HEK293 (cell line): Measurements from ENCODE around the gene DDX41.

Source experiments
- GLIS1 ChIP-seq: fragments of 450-650 bp; formaldehyde crosslinking; IDR thresholded peaks from 2 replicates; pipeline ENCODE4 v1.5.1; 2016; ENCODE audit warnings: missing biosample characterization, missing genetic modification characterization
- HOXA7 ChIP-seq: sonication (generic); formaldehyde crosslinking; IDR thresholded peaks from 2 replicates; pipeline ENCODE4 v1.8.1; 2022; ENCODE audit warnings: missing genetic modification reagents, borderline replicate concordance
- IKZF3 ChIP-seq: fragments of 450-650 bp; IDR thresholded peaks from 2 replicates; pipeline ENCODE4 v1.5.0; 2018; ENCODE audit warnings: missing biosample characterization, mild to moderate bottlenecking, missing genetic modification characterization, moderate library complexity
- KLF16 ChIP-seq: fragments of 450-650 bp; formaldehyde crosslinking; IDR thresholded peaks from 2 replicates; pipeline ENCODE4 v1.5.1; 2017; ENCODE audit warnings: missing biosample characterization, missing genetic modification characterization
- KLF17 ChIP-seq: fragments of 450-650 bp; formaldehyde crosslinking; IDR thresholded peaks from 2 replicates; pipeline ENCODE4 v1.5.1; 2016; ENCODE audit warnings: missing biosample characterization, missing genetic modification characterization
- REPIN1 ChIP-seq: fragments of 450-650 bp; formaldehyde crosslinking; IDR thresholded peaks from 2 replicates; pipeline ENCODE4 v1.5.1; 2017; ENCODE audit warnings: missing biosample characterization, missing genetic modification characterization, low read depth
- TCF7L2 ChIP-seq: IDR thresholded peaks from 2 replicates; pipeline ENCODE4 v1.6.1; 2011; ENCODE audit warnings: low read depth, mild to moderate bottlenecking, inconsistent platforms, low read length, moderate library complexity, borderline replicate concordance
- ZBTB20 ChIP-seq: fragments of 450-650 bp; formaldehyde crosslinking; IDR thresholded peaks from 2 replicates; pipeline ENCODE4 v1.5.1; 2016; ENCODE audit warnings: missing biosample characterization, missing genetic modification characterization
- ZFP3 ChIP-seq: fragments of 450-650 bp; formaldehyde crosslinking; IDR thresholded peaks from 2 replicates; pipeline ENCODE4 v1.5.1; 2016; ENCODE audit warnings: low read depth, missing biosample characterization, missing genetic modification characterization
- ZNF148 ChIP-seq: fragments of 450-650 bp; formaldehyde crosslinking; IDR thresholded peaks from 2 replicates; pipeline ENCODE4 v1.5.0; 2017; ENCODE audit warnings: missing biosample characterization, missing genetic modification characterization, borderline replicate concordance
- ZNF2 ChIP-seq: fragments of 450-650 bp; formaldehyde crosslinking; IDR thresholded peaks from 2 replicates; pipeline ENCODE4 v1.5.1; 2016; ENCODE audit warnings: missing biosample characterization, missing genetic modification characterization
- ZNF26 ChIP-seq: fragments of 450-650 bp; formaldehyde crosslinking; IDR thresholded peaks from 2 replicates; pipeline ENCODE4 v1.5.1; 2016; ENCODE audit warnings: missing biosample characterization, missing genetic modification characterization
- ZNF324 ChIP-seq: fragments of 450-650 bp; formaldehyde crosslinking; IDR thresholded peaks from 2 replicates; pipeline ENCODE4 v1.5.1; 2016; ENCODE audit warnings: missing biosample characterization, missing genetic modification characterization
- ZNF341 ChIP-seq: fragments of 450-650 bp; formaldehyde crosslinking; IDR thresholded peaks from 2 replicates; pipeline ENCODE4; 2016; ENCODE audit warnings: low read depth, missing biosample characterization, missing genetic modification characterization
- ZNF501 ChIP-seq: fragments of 450-650 bp; formaldehyde crosslinking; IDR thresholded peaks from 2 replicates; pipeline ENCODE4 v1.5.1; 2016; ENCODE audit warnings: missing biosample characterization, missing genetic modification characterization
- ZNF561 ChIP-seq: fragments of 450-650 bp; IDR thresholded peaks from 2 replicates; pipeline ENCODE4 v1.5.1; 2018; ENCODE audit warnings: missing biosample characterization, missing genetic modification characterization, borderline replicate concordance
- ZNF596 ChIP-seq: fragments of 450-650 bp; IDR thresholded peaks from 2 replicates; pipeline ENCODE4 v1.5.0; 2018; ENCODE audit warnings: missing biosample characterization, mild to moderate bottlenecking, missing genetic modification characterization, moderate library complexity
- ZNF768 ChIP-seq: fragments of 450-650 bp; formaldehyde crosslinking; IDR thresholded peaks from 2 replicates; pipeline ENCODE4 v1.5.1; 2018; ENCODE audit warnings: missing biosample characterization, mild to moderate bottlenecking, missing genetic modification characterization
- ZNF777 ChIP-seq: fragments of 450-650 bp; formaldehyde crosslinking; IDR thresholded peaks from 2 replicates; pipeline ENCODE4 v1.5.1; 2017; ENCODE audit warnings: missing biosample characterization, missing genetic modification characterization, borderline replicate concordance
- ZSCAN5A ChIP-seq: fragments of 450-650 bp; formaldehyde crosslinking; IDR thresholded peaks from 2 replicates; pipeline ENCODE4 v1.5.1; 2016; ENCODE audit warnings: missing biosample characterization, missing genetic modification characterization
- TF ChIP-seq, protein P1 (sequence below): fragments of 450-650 bp; formaldehyde crosslinking; IDR thresholded peaks from 2 replicates; pipeline ENCODE4 v1.5.1; 2016; ENCODE audit warnings: missing biosample characterization, missing genetic modification characterization, borderline replicate concordance
- TF ChIP-seq, protein P2 (sequence below): fragments of 450-650 bp; formaldehyde crosslinking; IDR thresholded peaks from 2 replicates; pipeline ENCODE4 v1.5.1; 2016; ENCODE audit warnings: missing biosample characterization, missing genetic modification characterization
- TF ChIP-seq, protein P3 (sequence below): fragments of 450-650 bp; formaldehyde crosslinking; IDR thresholded peaks from 2 replicates; pipeline ENCODE4 v1.5.1; 2017; ENCODE audit warnings: missing biosample characterization, missing genetic modification characterization

DDX41 gene

DNA sequence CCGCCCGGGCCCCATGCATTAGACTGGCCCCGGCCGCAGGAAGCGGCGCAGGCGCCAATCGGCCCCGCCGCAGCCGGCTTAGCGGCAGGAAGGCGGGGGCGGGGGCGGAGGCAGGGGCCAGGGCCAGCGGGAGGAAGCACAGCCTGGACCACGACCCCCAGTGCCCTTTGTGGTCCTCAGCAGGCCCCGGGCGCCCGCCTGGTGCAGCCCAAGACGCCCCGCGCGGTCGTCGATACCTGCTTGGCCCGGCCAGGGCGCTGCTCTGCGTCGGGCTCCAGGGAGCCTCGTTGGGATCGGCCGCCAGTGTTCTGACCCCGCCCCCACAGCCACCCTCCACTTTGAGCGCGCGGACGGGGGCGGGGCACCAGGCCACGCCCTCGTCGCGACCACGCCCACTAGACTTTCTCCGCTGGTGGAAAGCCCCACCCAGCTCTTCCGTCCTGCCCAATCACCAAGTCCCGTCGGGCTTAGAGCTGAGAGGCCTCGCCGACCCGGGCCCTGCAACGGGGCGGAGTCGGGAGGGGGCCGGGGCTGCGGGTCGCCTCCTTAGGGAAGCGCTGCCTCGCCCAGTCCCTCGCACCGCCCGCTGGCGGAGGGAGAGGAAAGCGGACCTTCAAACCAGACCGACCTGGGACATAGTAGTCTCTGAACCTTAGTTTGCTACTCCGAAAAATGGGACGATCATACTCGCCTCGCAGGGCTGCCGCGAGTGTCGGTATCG, 19.3 kb downstream of the DDX41 start, which contains the start of gene PDLIM7 (continued):
- TF ChIP-seq, protein P1, sequence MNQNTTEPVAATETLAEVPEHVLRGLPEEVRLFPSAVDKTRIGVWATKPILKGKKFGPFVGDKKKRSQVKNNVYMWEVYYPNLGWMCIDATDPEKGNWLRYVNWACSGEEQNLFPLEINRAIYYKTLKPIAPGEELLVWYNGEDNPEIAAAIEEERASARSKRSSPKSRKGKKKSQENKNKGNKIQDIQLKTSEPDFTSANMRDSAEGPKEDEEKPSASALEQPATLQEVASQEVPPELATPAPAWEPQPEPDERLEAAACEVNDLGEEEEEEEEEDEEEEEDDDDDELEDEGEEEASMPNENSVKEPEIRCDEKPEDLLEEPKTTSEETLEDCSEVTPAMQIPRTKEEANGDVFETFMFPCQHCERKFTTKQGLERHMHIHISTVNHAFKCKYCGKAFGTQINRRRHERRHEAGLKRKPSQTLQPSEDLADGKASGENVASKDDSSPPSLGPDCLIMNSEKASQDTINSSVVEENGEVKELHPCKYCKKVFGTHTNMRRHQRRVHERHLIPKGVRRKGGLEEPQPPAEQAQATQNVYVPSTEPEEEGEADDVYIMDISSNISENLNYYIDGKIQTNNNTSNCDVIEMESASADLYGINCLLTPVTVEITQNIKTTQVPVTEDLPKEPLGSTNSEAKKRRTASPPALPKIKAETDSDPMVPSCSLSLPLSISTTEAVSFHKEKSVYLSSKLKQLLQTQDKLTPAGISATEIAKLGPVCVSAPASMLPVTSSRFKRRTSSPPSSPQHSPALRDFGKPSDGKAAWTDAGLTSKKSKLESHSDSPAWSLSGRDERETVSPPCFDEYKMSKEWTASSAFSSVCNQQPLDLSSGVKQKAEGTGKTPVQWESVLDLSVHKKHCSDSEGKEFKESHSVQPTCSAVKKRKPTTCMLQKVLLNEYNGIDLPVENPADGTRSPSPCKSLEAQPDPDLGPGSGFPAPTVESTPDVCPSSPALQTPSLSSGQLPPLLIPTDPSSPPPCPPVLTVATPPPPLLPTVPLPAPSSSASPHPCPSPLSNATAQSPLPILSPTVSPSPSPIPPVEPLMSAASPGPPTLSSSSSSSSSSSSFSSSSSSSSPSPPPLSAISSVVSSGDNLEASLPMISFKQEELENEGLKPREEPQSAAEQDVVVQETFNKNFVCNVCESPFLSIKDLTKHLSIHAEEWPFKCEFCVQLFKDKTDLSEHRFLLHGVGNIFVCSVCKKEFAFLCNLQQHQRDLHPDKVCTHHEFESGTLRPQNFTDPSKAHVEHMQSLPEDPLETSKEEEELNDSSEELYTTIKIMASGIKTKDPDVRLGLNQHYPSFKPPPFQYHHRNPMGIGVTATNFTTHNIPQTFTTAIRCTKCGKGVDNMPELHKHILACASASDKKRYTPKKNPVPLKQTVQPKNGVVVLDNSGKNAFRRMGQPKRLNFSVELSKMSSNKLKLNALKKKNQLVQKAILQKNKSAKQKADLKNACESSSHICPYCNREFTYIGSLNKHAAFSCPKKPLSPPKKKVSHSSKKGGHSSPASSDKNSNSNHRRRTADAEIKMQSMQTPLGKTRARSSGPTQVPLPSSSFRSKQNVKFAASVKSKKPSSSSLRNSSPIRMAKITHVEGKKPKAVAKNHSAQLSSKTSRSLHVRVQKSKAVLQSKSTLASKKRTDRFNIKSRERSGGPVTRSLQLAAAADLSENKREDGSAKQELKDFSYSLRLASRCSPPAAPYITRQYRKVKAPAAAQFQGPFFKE (tag by site-specific recombination): no peak
- TF ChIP-seq REPIN1 (peak; percentile 90), ZNF324 (tag by site-specific recombination) (0 out of 2 replicates have a peak, but pooled peaks have one; percentile 3), KLF17 (peak; percentile 33), ZFP3 (tag by site-specific recombination) (no peak), IKZF3 (tag by site-specific recombination) (peak; percentile 16; the same call in 1 of the 2 replicates), ZNF2 (tag by site-specific recombination) (0 out of 2 replicates have a peak, but pooled peaks have one; percentile 11), ZNF768 (tag by site-specific recombination) (peak; percentile 58; the same call in 1 of the 2 replicates), ZNF596 (tag by site-specific recombination) (no peak), GLIS1 (peak; percentile 58; the same call in 1 of the 2 replicates), ZNF777 (tag by site-specific recombination) (no peak), HOXA7 (CRISPR knock-in tag) (no peak), ZNF561 (peak; percentile 50; the same call in 1 of the 2 replicates), ZNF501 (tag by site-specific recombination) (peak; percentile 31; the same call in 1 of the 2 replicates), ZNF148 (tag by site-specific recombination) (no peak), ZNF341 (tag by site-specific recombination) (peak; percentile 66; the same call in 1 of the 2 replicates), ZBTB20 (peak; percentile 11; the same call in 1 of the 2 replicates), KLF16 (tag by site-specific recombination) (peak; percentile 78), ZSCAN5A (tag by site-specific recombination) (peak; percentile 75), TCF7L2 (no peak), ZNF26 (tag by site-specific recombination) (no peak)
- TF ChIP-seq, protein P2, sequence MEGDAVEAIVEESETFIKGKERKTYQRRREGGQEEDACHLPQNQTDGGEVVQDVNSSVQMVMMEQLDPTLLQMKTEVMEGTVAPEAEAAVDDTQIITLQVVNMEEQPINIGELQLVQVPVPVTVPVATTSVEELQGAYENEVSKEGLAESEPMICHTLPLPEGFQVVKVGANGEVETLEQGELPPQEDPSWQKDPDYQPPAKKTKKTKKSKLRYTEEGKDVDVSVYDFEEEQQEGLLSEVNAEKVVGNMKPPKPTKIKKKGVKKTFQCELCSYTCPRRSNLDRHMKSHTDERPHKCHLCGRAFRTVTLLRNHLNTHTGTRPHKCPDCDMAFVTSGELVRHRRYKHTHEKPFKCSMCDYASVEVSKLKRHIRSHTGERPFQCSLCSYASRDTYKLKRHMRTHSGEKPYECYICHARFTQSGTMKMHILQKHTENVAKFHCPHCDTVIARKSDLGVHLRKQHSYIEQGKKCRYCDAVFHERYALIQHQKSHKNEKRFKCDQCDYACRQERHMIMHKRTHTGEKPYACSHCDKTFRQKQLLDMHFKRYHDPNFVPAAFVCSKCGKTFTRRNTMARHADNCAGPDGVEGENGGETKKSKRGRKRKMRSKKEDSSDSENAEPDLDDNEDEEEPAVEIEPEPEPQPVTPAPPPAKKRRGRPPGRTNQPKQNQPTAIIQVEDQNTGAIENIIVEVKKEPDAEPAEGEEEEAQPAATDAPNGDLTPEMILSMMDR: peak; percentile 27
- TF ChIP-seq, protein P3, sequence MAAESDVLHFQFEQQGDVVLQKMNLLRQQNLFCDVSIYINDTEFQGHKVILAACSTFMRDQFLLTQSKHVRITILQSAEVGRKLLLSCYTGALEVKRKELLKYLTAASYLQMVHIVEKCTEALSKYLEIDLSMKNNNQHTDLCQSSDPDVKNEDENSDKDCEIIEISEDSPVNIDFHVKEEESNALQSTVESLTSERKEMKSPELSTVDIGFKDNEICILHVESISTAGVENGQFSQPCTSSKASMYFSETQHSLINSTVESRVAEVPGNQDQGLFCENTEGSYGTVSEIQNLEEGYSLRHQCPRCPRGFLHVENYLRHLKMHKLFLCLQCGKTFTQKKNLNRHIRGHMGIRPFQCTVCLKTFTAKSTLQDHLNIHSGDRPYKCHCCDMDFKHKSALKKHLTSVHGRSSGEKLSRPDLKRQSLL (tag by site-specific recombination): no peak
